Peyer's patch (tissue), 4 donors: ENCODE measurements around the gene NDUFB3. TPM values are rescaled to one million over a fixed set of nuclear protein-coding genes. Genes with fewer than 3 reads are reported as not detected.
A peak's percentile ranks its signal among the peaks of the same experiment; 100 is the strongest.

Experiments used
- DNase-seq, 3 donors: peaks; one replicate each; pipeline ENCODE4 v3.0.0-alpha.2; 2017 to 2019
- H3K27ac ChIP-seq, 4 donors: fragments of 200-600 bp; sonication (generic); one replicate each; pipeline ENCODE4 v1.5.1; 2016 to 2019
- H3K27me3 ChIP-seq, 2 donors: fragments of 200-600 bp; sonication (generic); one replicate each; pipeline ENCODE4 v1.5.1; 2019
- H3K36me3 ChIP-seq, 3 donors: fragments of 200-600 bp; sonication (generic); one replicate each; pipeline ENCODE4 v1.5.1; 2016 to 2019
- H3K4me1 ChIP-seq, 4 donors: fragments of 200-600 bp; sonication (generic); one replicate each; pipeline ENCODE4 v1.5.1; 2016 to 2019
- H3K4me3 ChIP-seq, 4 donors: fragments of 200-600 bp; sonication (generic); 1 replicate in 3 of 4; 2 replicates in 1 of 4; pipeline ENCODE4 v1.5.1; 2016 to 2019; ENCODE audit warnings: mild to moderate bottlenecking in 1 of 4
- H3K9me3 ChIP-seq, 4 donors: fragments of 200-600 bp; sonication (generic); one replicate each; pipeline ENCODE4 v1.5.1; 2016 to 2019; ENCODE audit warnings: mild to moderate bottlenecking in 1 of 4
- CTCF ChIP-seq, 6 experiments: fragments of 450-650 bp in 4 of 6; fragments of 200-600 bp in 2 of 6; sonication (generic) in 1 of 6; IDR thresholded peaks; one replicate each; pipeline ENCODE4 v1.5.1; 2017 to 2019; ENCODE audit warnings: antibody characterized with exemption in 6 of 6, mild to moderate bottlenecking in 3 of 6, moderate library complexity in 1 of 6
- POLR2A ChIP-seq, 2 donors: fragments of 450-650 bp; IDR thresholded peaks; one replicate each; pipeline ENCODE4 v1.5.1; 2017; ENCODE audit warnings: antibody characterized with exemption in 2 of 2, mild to moderate bottlenecking in 2 of 2, moderate library complexity in 2 of 2
- total RNA-seq, 4 donors: library from RNA; depleted of rRNA; stranded (reverse); fragments of >200 nt; gene quantifications; one replicate each; pipeline ENCODE4 v1.1.0, GENCODE V29; 2016

Gene NDUFB3
- total RNA-seq, 4 donors from 2014 or later: 45.7 to 96.2 (median 75.1) TPM

- no peak for DNase-seq
Measured at GRCh38 chr2:201046881-201047280, 24.9 kb upstream of the NDUFB3 start.

GRCh38 chr2:201049455-201049854 is 22.3 kb upstream of the NDUFB3 start:
- Histone ChIP-seq H3K36me3 (peaks cover 0 to 21% (median 0%) of the 10 kb centered on the region in 3 donors), H3K4me3 (no peak overlapping the region), H3K27ac (no peak overlapping the region), H3K27me3 (no peaks in the 10 kb centered on the region), H3K4me1 (no peaks in the 10 kb centered on the region), H3K9me3 (no peaks in the 10 kb centered on the region)
- TF ChIP-seq CTCF (IDR thresholded peaks at IDR 0.05): no peak
- no peak for TF ChIP-seq POLR2A (IDR thresholded peaks at IDR 0.05)
- DNase-seq: no peak

More at GRCh38 chr2:201046881-201047280, 24.9 kb upstream of the NDUFB3 start:
- no peak overlapping the region for H3K27ac ChIP-seq
- no peaks in the 10 kb centered on the region for H3K27me3 ChIP-seq
- peaks cover 0 to 7% (median 0%) of the 10 kb centered on the region in 3 donors for H3K36me3 ChIP-seq
- H3K4me1 ChIP-seq: no peaks in the 10 kb centered on the region
- H3K4me3 ChIP-seq: no peak overlapping the region
- H3K9me3 ChIP-seq: no peaks in the 10 kb centered on the region
- no peak for TF ChIP-seq POLR2A (IDR thresholded peaks at IDR 0.05)
- TF ChIP-seq CTCF (IDR thresholded peaks at IDR 0.05): no peak

- Histone ChIP-seq H3K27ac (peak overlapping the region in 2 of 4 donors; percentile 18 to 38), H3K4me1 (peaks cover 0 to 23% (median 0%) of the 10 kb centered on the region in 4 donors), H3K27me3 (no peaks in the 10 kb centered on the region), H3K36me3 (peaks cover 0 to 24% (median 0%) of the 10 kb centered on the region in 3 donors), H3K4me3 (no peak overlapping the region), H3K9me3 (no peaks in the 10 kb centered on the region)
- DNase-seq: peak in 1 of 3 donors; percentile 54
- TF ChIP-seq CTCF (IDR thresholded peaks at IDR 0.05): no peak
- TF ChIP-seq POLR2A (IDR thresholded peaks at IDR 0.05): no peak
Measured at GRCh38 chr2:201057087-201057521, 14.7 kb upstream of the NDUFB3 start.

GRCh38 chr2:201057715-201058248 is 14.0 kb upstream of the NDUFB3 start:
- TF ChIP-seq CTCF (IDR thresholded peaks at IDR 0.05): no peak
- TF ChIP-seq POLR2A (IDR thresholded peaks at IDR 0.05): no peak
- Histone ChIP-seq H3K27ac (peak overlapping the region in 2 of 4 donors; percentile 18 to 48), H3K4me3 (no peak overlapping the region), H3K36me3 (peaks cover 0 to 21% (median 0%) of the 10 kb centered on the region in 3 donors), H3K9me3 (no peaks in the 10 kb centered on the region), H3K27me3 (no peaks in the 10 kb centered on the region), H3K4me1 (peaks cover 0 to 23% (median 0%) of the 10 kb centered on the region in 4 donors)
- DNase-seq: no peak

- Histone ChIP-seq H3K4me3 (no peak overlapping the region), H3K4me1 (peaks cover 0 to 23% (median 0%) of the 10 kb centered on the region in 4 donors), H3K27ac (peak overlapping the region in 2 of 4 donors; percentile 40 to 48), H3K36me3 (peaks cover 0 to 11% (median 0%) of the 10 kb centered on the region in 3 donors), H3K9me3 (no peaks in the 10 kb centered on the region), H3K27me3 (no peaks in the 10 kb centered on the region)
- TF ChIP-seq CTCF (IDR thresholded peaks at IDR 0.05): no peak
- no peak for TF ChIP-seq POLR2A (IDR thresholded peaks at IDR 0.05)
- peak in 1 of 3 donors; percentile 64 for DNase-seq
Measured at GRCh38 chr2:201058914-201059313, 12.9 kb upstream of the NDUFB3 start.
